ENCODE data around the gene FXYD6.
"Not testable (repeated sequence)": the region's sequence is repeated elsewhere in the genome, so short reads cannot be mapped to it uniquely, and the experiment has no call there.

FXYD6 gene

GRCh38 chr11:117818041-117818873 lies 58.2 kb downstream of the FXYD6 start:
- peak; percentile 48 for DNase-seq (ENCODE audit: low read depth, low spot score)

- DNase-seq (ENCODE audit: low read depth, low spot score), result peak; percentile 90
Measured at GRCh38 chr11:117817368-117818040, 59.0 kb downstream of the FXYD6 start.

- DNase-seq (ENCODE audit: low read depth, low spot score), result no peak
Measured at GRCh38 chr11:117816846-117817367, 59.6 kb downstream of the FXYD6 start.

- DNase-seq (ENCODE audit: low read depth, low spot score), result peak; percentile 69
Measured at GRCh38 chr11:117816151-117816741, 60.2 kb downstream of the FXYD6 start.

DNA sequence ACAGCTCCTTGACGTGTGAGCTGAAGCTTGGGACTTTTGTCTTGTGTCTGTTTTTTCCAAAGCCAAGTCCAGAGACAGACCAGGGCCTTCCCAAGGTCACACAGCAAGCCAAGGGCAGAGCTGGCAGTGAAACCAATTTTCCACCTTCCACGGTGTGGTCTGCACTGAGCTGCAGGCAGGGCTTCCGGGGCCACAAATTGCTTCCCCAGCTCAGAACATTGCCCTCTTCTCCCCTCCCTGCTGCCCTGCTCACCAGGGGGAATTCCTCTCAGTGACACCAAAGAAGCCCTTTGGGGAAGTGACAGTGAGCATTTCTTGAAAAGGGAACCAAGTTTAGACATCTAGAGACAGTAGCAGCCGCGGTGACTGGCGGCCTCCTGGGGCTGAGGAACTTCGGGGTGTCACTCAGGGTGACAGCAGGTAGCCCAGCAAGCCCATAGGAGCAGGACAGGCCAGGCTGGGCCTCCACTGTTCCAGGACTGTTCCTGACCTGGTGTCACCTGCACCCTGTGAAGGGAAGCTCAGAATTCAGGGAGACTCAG lies 61.1 kb downstream of the FXYD6 start:
- no peak for DNase-seq (ENCODE audit: low read depth, low spot score)

GRCh38 chr11:117814766-117815261 lies 61.6 kb downstream of the FXYD6 start:
- DNase-seq (ENCODE audit: low read depth, low spot score), result peak; percentile 50

- no peak for DNase-seq (ENCODE audit: low read depth, low spot score)
Measured at GRCh38 chr11:117814204-117814765, 62.2 kb downstream of the FXYD6 start.

DNA sequence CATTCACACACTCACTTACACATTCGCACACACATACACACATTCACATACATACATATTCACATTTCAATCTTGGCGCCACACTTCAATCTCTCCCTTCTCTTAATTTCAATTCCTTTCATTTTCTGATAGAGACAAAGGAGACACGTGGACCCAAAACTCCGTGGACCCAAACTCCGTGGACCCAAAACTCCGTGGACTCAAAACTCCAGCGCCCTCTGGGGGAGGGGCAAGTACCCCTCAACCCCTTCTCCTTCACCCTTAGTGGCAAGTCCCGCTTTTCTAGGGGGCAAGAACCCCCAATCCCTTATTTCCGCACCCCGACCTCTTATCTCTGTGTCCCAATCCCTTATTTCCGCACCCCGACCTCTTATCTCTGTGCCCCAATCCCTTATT lies 66.4 kb downstream of the FXYD6 start:
- not testable (repeated sequence) for DNase-seq (ENCODE audit: low read depth, low spot score)

- peak; percentile 73 for DNase-seq (ENCODE audit: low read depth, low spot score)
Measured at GRCh38 chr11:117809236-117810055, 67.0 kb downstream of the FXYD6 start.

DNA sequence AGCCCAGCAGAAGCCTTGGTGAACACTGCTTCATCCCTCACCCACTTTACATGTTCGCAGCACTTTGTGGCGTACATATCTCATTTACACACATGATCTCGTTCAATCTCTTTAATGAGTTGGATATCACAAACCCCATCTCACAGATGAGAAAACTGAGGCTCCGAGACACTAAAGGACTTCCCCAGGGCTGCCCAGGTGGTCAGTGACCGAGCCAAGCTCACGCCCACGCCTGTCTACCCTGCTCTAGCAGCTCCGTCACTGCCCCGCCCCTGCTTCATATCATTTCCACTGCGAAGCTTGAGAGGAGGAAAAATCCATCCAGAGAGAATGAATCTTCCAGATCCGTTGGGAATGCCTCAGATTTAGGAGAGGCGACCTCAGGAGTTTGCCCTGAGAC lies 67.7 kb downstream of the FXYD6 start:
- no peak for DNase-seq (ENCODE audit: low read depth, low spot score)

DNA sequence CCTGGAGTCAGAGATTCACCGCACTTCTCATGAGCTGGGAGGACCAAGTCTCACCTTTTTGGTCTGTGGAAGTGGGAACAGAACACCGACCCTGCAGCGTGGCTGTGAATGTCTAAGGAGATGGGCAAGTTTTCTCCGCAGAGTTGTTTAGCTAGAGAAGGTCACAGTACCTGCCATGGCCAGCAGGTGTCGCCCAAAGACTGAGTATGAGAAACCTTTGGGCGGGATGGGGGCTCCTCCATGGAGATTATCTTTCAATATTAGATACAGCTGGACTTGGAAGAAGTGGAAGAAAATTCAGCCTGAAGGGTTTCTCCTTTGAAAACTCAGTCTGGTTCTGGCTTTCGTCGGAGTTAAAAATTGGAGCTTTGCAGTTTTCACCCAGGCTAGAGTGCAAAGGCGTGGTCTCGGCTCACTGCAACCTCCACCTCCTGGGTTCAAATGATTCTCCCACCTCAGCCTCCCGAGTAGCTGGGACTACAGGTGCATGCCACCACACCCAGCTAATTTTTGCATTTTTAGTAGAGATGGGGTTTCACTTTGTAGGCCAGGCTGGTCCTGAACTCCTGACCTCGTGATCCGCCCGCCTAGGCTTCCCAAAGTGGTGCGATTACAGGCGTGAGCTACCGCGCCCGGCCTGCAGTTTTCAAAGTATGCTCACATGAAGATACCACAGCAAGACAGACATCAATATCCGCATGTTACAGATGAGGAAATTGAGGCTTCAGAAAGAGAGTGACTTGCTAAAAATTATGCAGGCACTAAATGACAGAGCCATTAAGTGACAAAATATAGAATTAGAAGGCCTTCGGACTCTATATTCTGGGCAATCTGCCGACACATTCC lies 68.8 kb downstream of the FXYD6 start:
- DNase-seq (ENCODE audit: low read depth, low spot score), result peak; percentile 57

DNA sequence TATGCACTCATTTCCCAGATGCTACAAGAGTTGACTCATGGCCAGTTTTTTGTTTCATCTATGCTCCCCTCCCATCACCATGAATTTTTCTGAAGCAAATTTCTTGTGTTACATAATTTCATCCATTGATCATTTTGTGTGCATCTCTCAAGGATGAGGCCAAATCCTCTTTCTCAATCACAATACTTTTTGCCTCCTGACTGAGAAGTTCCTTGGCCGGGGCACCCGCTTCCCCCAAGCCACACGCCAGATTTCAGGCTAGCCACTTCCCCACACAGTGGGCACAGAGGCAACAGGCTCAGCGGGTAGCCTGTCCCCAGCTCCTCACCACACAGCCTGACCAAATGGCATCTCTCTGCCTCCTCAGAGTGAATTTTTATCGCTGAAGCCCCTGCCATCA lies 69.6 kb downstream of the FXYD6 start:
- no peak for DNase-seq (ENCODE audit: low read depth, low spot score)

DNA sequence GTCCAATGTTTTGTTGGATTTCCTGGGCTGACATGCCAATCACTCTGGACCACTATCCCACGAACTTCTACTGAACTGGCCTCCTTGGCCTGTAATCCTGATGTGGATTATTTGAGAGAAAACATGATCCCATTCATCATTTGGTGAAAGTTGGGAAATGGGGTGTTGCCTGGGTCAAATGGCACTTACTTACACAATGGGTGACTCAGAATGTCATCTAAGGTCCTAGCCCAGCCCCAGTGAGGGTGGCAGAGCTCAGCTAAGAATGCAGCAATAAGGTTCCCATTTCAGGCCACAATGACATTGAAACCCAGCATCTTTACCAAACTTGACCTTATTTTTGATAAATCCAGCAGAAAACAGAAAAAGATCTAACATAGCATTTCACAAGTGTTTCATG lies 71.4 kb downstream of the FXYD6 start:
- DNase-seq (ENCODE audit: low read depth, low spot score), result no peak

- no peak for DNase-seq (ENCODE audit: low read depth, low spot score)
Measured at GRCh38 chr11:117803896-117804295, 72.6 kb downstream of the FXYD6 start.

GRCh38 chr11:117799634-117800033 lies 76.8 kb downstream of the FXYD6 start:
- no peak for DNase-seq (ENCODE audit: low read depth, low spot score)

- DNase-seq (ENCODE audit: low read depth, low spot score), result peak; percentile 36
Measured at GRCh38 chr11:117796872-117797529, 79.5 kb downstream of the FXYD6 start, which contains the start of gene DSCAML1. DSCAML1 (minus strand) TSS chr11:117797216; CDS start chr11:117797079, 137 bp downstream.

- no peak for DNase-seq (ENCODE audit: low read depth, low spot score)
Measured at GRCh38 chr11:117796456-117796871, 80.0 kb downstream of the FXYD6 start.

DNA sequence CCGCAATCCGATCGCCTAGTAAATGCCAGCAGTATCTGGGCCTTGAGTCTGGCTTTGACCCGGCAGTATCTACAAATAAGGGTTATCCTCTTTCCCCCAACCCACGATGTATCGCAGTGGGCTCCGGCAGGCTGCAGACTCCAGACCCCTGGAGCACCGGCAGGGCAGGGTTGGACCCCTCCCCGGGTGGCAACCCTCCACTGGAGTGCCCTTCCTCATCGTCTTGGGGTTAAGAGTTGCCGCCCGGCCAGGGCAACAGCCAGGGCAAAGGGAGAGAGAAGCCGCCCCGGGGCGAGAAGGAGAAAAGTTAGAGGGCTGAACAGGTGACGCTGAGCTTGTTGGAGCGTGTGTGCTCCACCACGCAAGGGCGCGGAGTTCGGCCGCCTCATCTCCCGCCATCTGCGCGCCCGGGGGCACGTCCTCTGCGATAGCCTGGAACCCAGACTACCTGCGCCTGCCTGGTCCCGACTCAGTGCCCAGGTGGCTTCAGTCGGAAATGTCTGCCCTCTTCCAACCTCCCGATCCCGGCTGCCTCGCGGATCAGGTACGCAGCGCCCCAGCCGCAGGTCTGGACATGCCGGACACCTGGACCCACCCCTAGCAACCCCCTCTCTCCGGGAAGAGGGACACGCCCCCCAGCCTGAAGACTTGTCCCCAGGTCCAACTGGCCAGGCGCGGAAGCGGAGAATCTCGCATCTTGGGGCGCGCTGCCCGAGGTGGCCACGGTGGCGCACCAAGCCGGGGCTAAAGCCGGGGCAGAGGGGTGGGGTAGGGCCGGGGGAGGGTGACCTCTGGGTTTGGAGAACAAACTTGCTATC lies 80.6 kb downstream of the FXYD6 start:
- DNase-seq (ENCODE audit: low read depth, low spot score), result no peak
